ENCODE results near the gene METTL18. TPM values are rescaled to one million over a fixed set of nuclear protein-coding genes. Genes with fewer than 3 reads are reported as not detected.

METTL18 gene
- total RNA-seq, 1 donor, result 12.7 TPM

GRCh38 chr1:169753549-169753948, 41.2 kb downstream of the METTL18 start:
- H3K4me3 ChIP-seq (ENCODE audit: low read depth, low read length), result no peak overlapping the region
- no peak for DNase-seq (ENCODE audit: low read depth)
- no peak for TF ChIP-seq CTCF (IDR thresholded peaks at IDR 0.05; ENCODE audit: insufficient read depth, low read length)

GRCh38 chr1:169750041-169750440, 44.7 kb downstream of the METTL18 start:
- no peak overlapping the region for H3K4me3 ChIP-seq (ENCODE audit: low read depth, low read length)
- DNase-seq (ENCODE audit: low read depth), result no peak
- no peak for TF ChIP-seq CTCF (IDR thresholded peaks at IDR 0.05; ENCODE audit: insufficient read depth, low read length)

- no peak overlapping the region for H3K4me3 ChIP-seq (ENCODE audit: low read depth, low read length)
- DNase-seq (ENCODE audit: low read depth), result no peak
- TF ChIP-seq CTCF (IDR thresholded peaks at IDR 0.05; ENCODE audit: insufficient read depth, low read length), result no peak
Measured at GRCh38 chr1:169746550-169746949, 48.2 kb downstream of the METTL18 start.

GRCh38 chr1:169745015-169745861, 49.5 kb downstream of the METTL18 start:
- DNase-seq (ENCODE audit: low read depth), result peak; percentile 96
- TF ChIP-seq CTCF (IDR thresholded peaks at IDR 0.05; ENCODE audit: insufficient read depth, low read length), result no peak
- no peak overlapping the region for H3K4me3 ChIP-seq (ENCODE audit: low read depth, low read length)

Other genes starting within 250 kb of the METTL18 start
- 0.16 TPM in 1 of 2 replicates, not detected in the other for gene F5, start 208.4 kb downstream of the METTL18 start, total RNA-seq (ENCODE audit: low replicate concordance)
- under 0.01 TPM in 1 of 2 replicates, not detected in the other for gene SELP, start 164.8 kb downstream of the METTL18 start, total RNA-seq (ENCODE audit: low replicate concordance)
- gene SELL, start 83.3 kb downstream of the METTL18 start, total RNA-seq (ENCODE audit: low replicate concordance), result 0.27 and 2.5 TPM in 2 replicates
- not detected in 2 replicates for gene SELE, start 60.8 kb downstream of the METTL18 start, total RNA-seq (ENCODE audit: low replicate concordance)
- 9.6 and 12.7 TPM in 2 replicates for gene SCYL3, start 99.0 kb upstream of the METTL18 start, total RNA-seq (ENCODE audit: low replicate concordance)